Keratinocyte (primary cell): Measurements from ENCODE around the gene DCDC1.

Experiments used
- EZH2 ChIP-seq: IDR thresholded peaks from one replicate; pipeline ENCODE4 v1.6.1; 2012; ENCODE audit warnings: inconsistent platforms, mild to moderate bottlenecking, low read length, moderate library complexity
- TF ChIP-seq, protein P1 (sequence below), 3 experiments: IDR thresholded peaks in 1 of 3; conservative IDR thresholded peaks in 1 of 3; optimal IDR thresholded peaks in 1 of 3; 2 replicates in 2 of 3; 3 replicates in 1 of 3; pipeline versions ENCODE3 to v1.5.1; 2011; ENCODE audit warnings: low read length in 3 of 3, mild to moderate bottlenecking in 3 of 3, moderate library complexity in 2 of 3, control low read depth in 1 of 3, inconsistent platforms in 1 of 3; ENCODE audit not compliant: insufficient read depth in 2 of 3; ENCODE audit errors: extremely low read depth in 1 of 3

DNA sequence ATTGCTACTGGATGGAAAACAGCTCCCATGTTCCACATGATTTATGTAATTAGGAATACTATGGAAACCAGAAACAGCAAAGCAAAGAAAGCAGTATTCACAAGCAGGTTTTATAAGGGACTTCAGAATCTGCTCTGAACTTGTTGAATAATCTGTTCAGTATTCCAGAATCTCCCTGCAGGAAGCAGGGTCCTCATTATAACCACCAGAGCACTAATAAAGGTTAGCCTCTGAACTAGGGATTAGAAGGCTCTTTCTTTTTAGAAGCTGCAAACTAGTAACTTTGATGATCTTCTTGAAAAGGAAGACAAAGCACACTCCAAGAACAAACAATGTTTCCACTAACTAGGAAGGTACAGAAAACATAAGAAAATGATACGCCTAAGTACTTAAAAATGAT, 125.8 kb downstream of the DCDC1 start:
- TF ChIP-seq, protein P1, sequence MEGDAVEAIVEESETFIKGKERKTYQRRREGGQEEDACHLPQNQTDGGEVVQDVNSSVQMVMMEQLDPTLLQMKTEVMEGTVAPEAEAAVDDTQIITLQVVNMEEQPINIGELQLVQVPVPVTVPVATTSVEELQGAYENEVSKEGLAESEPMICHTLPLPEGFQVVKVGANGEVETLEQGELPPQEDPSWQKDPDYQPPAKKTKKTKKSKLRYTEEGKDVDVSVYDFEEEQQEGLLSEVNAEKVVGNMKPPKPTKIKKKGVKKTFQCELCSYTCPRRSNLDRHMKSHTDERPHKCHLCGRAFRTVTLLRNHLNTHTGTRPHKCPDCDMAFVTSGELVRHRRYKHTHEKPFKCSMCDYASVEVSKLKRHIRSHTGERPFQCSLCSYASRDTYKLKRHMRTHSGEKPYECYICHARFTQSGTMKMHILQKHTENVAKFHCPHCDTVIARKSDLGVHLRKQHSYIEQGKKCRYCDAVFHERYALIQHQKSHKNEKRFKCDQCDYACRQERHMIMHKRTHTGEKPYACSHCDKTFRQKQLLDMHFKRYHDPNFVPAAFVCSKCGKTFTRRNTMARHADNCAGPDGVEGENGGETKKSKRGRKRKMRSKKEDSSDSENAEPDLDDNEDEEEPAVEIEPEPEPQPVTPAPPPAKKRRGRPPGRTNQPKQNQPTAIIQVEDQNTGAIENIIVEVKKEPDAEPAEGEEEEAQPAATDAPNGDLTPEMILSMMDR (optimal IDR thresholded peaks at IDR 0.05 in 1 of 3, IDR thresholded peaks at IDR 0.05 in 1 of 3, conservative IDR thresholded peaks at IDR 0.05 in 1 of 3; ENCODE audit: extremely low read depth in 1 of 3, insufficient read depth in 2 of 3, low read length in 3 of 3), result no peak
- TF ChIP-seq EZH2, result no peak
